Heart right ventricle (tissue), 16 donors: ENCODE results near the gene METAP1D. TPM values are rescaled to one million over a fixed set of nuclear protein-coding genes. Genes with fewer than 3 reads are reported as not detected.

Source experiments
- ATAC-seq, 8 donors: fragments of 200-7000 bp; cut with Tn5 transposase; one replicate each; pipeline ENCODE4 v1.9.1; 2020; ENCODE audit warnings: mild to moderate bottlenecking in 8 of 8, moderate library complexity in 8 of 8, moderate number of reproducible peaks in 1 of 8
- DNase-seq, 2 donors: peaks; one replicate each; pipeline ENCODE4 v3.0.0-alpha.2; 2020
- H3K27ac ChIP-seq, 10 donors: fragments of 200-600 bp; sonication (generic) in 2 of 10; one replicate each; pipeline versions ENCODE4 v1.5.0 to v1.8.0; 2020 to 2022; ENCODE audit warnings: mild to moderate bottlenecking in 3 of 10
- H3K27me3 ChIP-seq, 7 donors: fragments of 200-600 bp; one replicate each; pipeline ENCODE4 v1.8.0; 2021 to 2022; ENCODE audit warnings: mild to moderate bottlenecking in 2 of 7
- H3K36me3 ChIP-seq, 9 donors: fragments of 200-600 bp; sonication (generic) in 1 of 9; one replicate each; pipeline versions ENCODE4 v1.5.0 to v1.8.0; 2020 to 2022; ENCODE audit warnings: mild to moderate bottlenecking in 2 of 9
- H3K4me1 ChIP-seq, 9 donors: fragments of 200-600 bp; sonication (generic) in 1 of 9; one replicate each; pipeline versions ENCODE4 v1.5.0 to v1.8.0; 2020 to 2022; ENCODE audit warnings: mild to moderate bottlenecking in 4 of 9
- H3K4me3 ChIP-seq, 10 donors: fragments of 200-600 bp; sonication (generic) in 2 of 10; one replicate each; pipeline versions ENCODE4 v1.5.0 to v1.8.0; 2020 to 2022; ENCODE audit warnings: mild to moderate bottlenecking in 7 of 10, moderate library complexity in 2 of 10
- H3K9me3 ChIP-seq, 11 donors: fragments of 200-600 bp in 10 of 11; sonication (generic) in 2 of 11; one replicate each; pipeline versions ENCODE4 v1.5.0 to v1.8.0; 2013 to 2022; ENCODE audit warnings: mild to moderate bottlenecking in 2 of 11, control low read depth in 1 of 11, moderate library complexity in 1 of 11
- WGBS, 2 donors: extraction: QIAGEN DNeasy Blood & Tissue Kit; methylation state at CpG; one replicate each; pipeline ENCODE4 v1.1.7; 2013; ENCODE audit warnings: inconsistent platforms in 1 of 2; 5-methylcytosine and 5-hydroxymethylcytosine counted together
- intact Hi-C, 10 donors: fragments of 100-400 bp; cut with DNase I; formaldehyde crosslinking; loops; one replicate each; pipeline versions ENCODE4 v1.11.1 to v1.14.2; 2022
- polyA plus RNA-seq, 2 donors: library from polyadenylated mRNA; stranded (reverse); fragments of 200-250 nt; gene quantifications; one replicate each; pipeline ENCODE4 v1.2.3, GENCODE V29; 2013
- total RNA-seq, 10 donors: library from RNA; stranded (reverse); fragmentation: NEBNext Ultra II Directional in 3 of 10; extraction: Animal tissue kit (Norgen Biotek cat#: 25700) in 3 of 10; gene quantifications; one replicate each; pipeline versions ENCODE4 v1.2.1 to v1.2.4, GENCODE V29; 2021 to 2023
- TF ChIP-seq, protein P1 (sequence below), 9 donors: fragments of 200-600 bp; sonication (generic) in 2 of 9; IDR thresholded peaks; one replicate each; pipeline versions ENCODE4 v1.5.0 to v1.8.0; 2021 to 2022; ENCODE audit warnings: antibody characterized with exemption in 9 of 9, mild to moderate bottlenecking in 5 of 9, moderate library complexity in 1 of 9
- donor health status: Arrhythmogenic right ventricular cardiomyopathy.
- donor health status: ischemic (EF 13 %, LVEDD 7.1; RV severe dilation, severe dysfunction).
- donor health status: healthy with polysubstance abuse.
- donor health status: DM: no; HTN: yes; CAD: no.
- donor health status: DM: no; HTN: no; CAD: no.
- donor health status: ischemic (EF 25% LVEDD 6.9; RV normal size, moderate dysfunction).
- donor health status: ischemic (EF 25% LVEDD 5.7; RV mildly dilated, moderate dysfunction).
- donor health status: healthy.
- donor health status: DM: yes; HTN: yes; CAD: no.
- donor health status: Ischemic cardiomyopathy.
- donor health status: ischemic (EF 35%, LVEDD 5.7; RV mildly dilated, moderate dysfunction).
- donor health status: nonischemic (EF 11% LVEDD 7.7; RV severe dilation, severe dysfunction).
- donor health status: DM: yes; HTN: yes; CAD: no.
- donor health status: PGD.
- donor health status: ischemic (EF 29% LVEDD 5.4; RV normal size, mild dysfunction).
- donor health status: nonischemic (EF 23%, LVEDD 6.1; RV moderate dilation, normal function).

METAP1D gene
- total and polyA plus RNA-seq, 12 donors, result 3.4 to 8.3 (median 6.1) TPM

DNA sequence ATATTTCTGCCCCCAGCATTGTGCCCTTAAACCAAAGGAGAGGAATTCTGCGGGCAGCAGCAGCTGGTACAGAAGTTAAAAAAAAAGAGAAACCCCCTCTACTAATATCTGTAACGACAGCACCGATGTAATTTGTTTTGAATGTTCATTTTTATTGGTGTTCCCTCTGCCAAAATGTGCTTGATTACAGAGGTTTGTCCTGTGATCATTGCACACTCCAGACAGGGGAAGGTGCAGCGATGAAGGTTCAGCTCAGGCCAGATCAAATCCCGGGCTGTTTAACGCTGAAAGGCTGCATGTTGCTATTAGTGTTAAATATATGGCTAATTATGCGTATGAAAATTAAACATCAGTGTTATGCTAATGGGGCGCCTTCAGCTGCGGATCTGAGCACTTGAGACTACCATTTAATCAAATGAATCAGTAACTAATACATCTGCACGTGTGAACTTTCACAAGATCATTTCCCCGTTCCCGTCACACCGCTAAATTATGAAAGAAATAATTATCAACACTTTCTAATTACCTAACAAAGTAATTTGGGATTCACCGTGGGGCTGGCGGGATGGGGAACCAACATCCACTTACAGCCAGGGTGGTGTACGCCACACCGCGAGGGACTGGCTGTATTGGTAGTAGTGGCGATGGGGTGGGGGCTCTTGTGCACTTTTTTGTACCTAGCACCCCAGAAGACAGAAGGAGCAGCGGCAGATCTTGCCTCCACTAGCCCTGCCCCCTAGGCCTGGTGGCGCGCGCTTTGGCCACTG, 84.1 kb downstream of the METAP1D start:
- Histone ChIP-seq H3K36me3 (peaks cover 0 to 7% (median 0%) of the 10 kb centered on the region in 9 donors), H3K4me3 (peak overlapping the region in 3 of 10 donors; percentile 17 to 62 (median 56)), H3K4me1 (peaks cover 10 to 82% (median 41%) of the 10 kb centered on the region in 9 donors), H3K27ac (no peak overlapping the region), H3K9me3 (no peaks in the 10 kb centered on the region), H3K27me3 (peaks cover 63 to 100% (median 100%) of the 10 kb centered on the region in 7 donors)
- ATAC-seq (no peak), DNase-seq (no peak)
- intact Hi-C loops, result no loop called here
- TF ChIP-seq, protein P1, sequence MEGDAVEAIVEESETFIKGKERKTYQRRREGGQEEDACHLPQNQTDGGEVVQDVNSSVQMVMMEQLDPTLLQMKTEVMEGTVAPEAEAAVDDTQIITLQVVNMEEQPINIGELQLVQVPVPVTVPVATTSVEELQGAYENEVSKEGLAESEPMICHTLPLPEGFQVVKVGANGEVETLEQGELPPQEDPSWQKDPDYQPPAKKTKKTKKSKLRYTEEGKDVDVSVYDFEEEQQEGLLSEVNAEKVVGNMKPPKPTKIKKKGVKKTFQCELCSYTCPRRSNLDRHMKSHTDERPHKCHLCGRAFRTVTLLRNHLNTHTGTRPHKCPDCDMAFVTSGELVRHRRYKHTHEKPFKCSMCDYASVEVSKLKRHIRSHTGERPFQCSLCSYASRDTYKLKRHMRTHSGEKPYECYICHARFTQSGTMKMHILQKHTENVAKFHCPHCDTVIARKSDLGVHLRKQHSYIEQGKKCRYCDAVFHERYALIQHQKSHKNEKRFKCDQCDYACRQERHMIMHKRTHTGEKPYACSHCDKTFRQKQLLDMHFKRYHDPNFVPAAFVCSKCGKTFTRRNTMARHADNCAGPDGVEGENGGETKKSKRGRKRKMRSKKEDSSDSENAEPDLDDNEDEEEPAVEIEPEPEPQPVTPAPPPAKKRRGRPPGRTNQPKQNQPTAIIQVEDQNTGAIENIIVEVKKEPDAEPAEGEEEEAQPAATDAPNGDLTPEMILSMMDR (IDR thresholded peaks at IDR 0.05), result no peak
- 7 to 12% methylated on average over 23 of the region's 23 CpGs for WGBS, 2 donors

DNA sequence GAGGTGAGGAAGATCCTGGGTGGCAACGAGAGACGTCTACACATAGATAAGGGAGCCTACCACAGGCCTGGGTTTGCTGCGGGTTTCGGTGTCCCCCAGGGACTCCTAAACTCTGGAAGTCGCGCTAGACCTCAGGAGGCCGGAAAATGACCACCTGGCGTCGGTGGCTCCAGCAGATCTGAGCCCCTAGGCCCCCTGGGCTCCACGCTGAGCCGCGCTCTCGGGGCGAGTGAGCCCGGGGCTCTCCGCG, 84.6 kb downstream of the METAP1D start:
- Histone ChIP-seq H3K27me3 (peaks cover 68 to 100% (median 100%) of the 10 kb centered on the region in 7 donors), H3K36me3 (peaks cover 0 to 7% (median 0%) of the 10 kb centered on the region in 9 donors), H3K9me3 (no peaks in the 10 kb centered on the region), H3K4me3 (peak overlapping the region in 7 of 10 donors; percentile 17 to 62 (median 49)), H3K27ac (no peak overlapping the region), H3K4me1 (peaks cover 10 to 83% (median 41%) of the 10 kb centered on the region in 9 donors)
- ATAC-seq (no peak), DNase-seq (no peak)
- TF ChIP-seq, protein P1 (IDR thresholded peaks at IDR 0.05), result no peak
- WGBS, 2 donors, result 2 to 4% methylated on average over 17 of the region's 17 CpGs
- intact Hi-C loops, result no loop called here

DNA sequence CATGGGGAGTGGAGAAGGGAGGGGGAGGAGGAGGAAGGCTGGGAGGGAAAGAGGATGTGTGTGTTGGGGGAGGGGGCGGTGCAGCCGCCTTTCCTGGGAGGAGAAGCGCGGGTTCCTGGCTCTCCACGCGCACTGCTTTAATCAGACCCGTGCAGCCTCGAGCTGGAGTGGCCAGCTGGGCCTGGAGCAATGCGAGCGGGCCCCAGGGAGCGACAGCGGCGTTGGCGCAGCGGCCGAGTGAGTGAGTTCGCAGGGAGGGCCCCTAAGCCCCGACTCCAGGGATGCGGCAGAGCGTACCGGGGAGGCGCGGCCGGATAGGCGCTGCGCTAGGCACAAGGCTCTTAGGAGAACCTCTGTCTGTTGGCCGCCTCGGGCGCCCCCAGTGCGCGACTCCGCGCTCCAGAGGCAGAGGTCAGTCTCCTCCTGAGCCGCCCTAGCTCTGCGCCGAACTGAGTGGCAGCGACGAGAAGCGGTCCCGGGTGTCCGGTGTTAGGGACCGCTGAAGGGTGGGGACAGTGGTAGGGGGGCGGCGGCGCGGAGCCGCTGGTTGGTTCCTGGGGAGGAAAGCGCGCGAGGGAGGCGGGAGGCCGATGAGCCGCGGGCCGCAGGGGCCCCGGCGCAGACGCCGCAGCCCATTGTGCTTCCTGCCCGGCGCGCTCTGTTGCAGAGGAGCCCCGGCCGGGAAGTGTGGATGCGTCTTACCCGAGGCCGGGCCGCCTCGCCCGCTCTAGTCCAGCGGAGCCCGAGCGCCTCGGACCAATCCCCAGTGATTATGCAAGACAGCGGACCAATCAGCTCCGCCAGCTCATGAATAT, 85.1 kb downstream of the METAP1D start:
- Histone ChIP-seq H3K27me3 (peaks cover 72 to 100% (median 100%) of the 10 kb centered on the region in 7 donors), H3K27ac (no peak overlapping the region), H3K4me3 (peak overlapping the region; percentile 17 to 62 (median 48)), H3K36me3 (peaks cover 0 to 7% (median 0%) of the 10 kb centered on the region in 9 donors), H3K9me3 (no peaks in the 10 kb centered on the region), H3K4me1 (peaks cover 10 to 83% (median 41%) of the 10 kb centered on the region in 9 donors)
- TF ChIP-seq, protein P1 (IDR thresholded peaks at IDR 0.05), result peak in 1 of 9 donors; percentile 4
- WGBS, 2 donors, result 0 to 1% methylated on average over 66 to 76 of the region's 76 CpGs
- DNase-seq, result peak; percentile 67 to 70
- intact Hi-C loops, result no loop called here
- ATAC-seq, result peak; percentile 83 to 94 (median 86)

DNA sequence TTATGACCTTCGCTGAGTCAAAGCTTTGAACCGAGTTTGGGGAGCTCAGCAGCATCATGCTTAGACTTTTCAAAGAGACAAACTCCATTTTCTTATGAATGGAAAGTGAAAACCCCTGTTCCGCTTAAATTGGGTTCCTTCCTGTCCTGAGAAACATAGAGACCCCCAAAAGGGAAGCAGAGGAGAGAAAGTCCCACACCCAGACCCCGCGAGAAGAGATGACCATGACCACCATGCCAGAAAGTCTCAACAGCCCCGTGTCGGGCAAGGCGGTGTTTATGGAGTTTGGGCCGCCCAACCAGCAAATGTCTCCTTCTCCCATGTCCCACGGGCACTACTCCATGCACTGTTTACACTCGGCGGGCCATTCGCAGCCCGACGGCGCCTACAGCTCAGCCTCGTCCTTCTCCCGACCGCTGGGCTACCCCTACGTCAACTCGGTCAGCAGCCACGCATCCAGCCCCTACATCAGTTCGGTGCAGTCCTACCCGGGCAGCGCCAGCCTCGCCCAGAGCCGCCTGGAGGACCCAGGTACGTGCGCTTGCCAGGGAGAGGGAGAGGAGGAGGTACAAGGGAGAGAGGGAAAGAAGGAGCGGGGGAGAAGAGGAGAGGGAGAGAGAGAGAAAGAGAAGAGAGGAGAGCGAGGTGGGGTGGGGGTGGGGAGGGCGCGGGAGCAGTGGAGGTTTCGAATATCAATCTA, 85.9 kb downstream of the METAP1D start, which contains the start of gene DLX1:
TSS of gene DLX1 (plus strand) at position 48 of the 700 bp plus-strand sequence. CDS start at position 219, 171 bp downstream.
- WGBS, 2 donors, result 2 to 4% methylated on average over 34 of the region's 34 CpGs
- peaks cover 80 to 100% (median 100%) of the 10 kb centered on the region in 7 donors for H3K27me3 ChIP-seq
- no peak for DNase-seq
- peak within 1 kb of the TSS; percentile 17 to 62 (median 48) for H3K4me3 ChIP-seq
- H3K4me1 ChIP-seq, result peaks cover 10 to 76% (median 41%) of the 10 kb centered on the region in 9 donors
- H3K9me3 ChIP-seq, result no peaks in the 10 kb centered on the region
- H3K27ac ChIP-seq, result no peak within 1 kb of the TSS
- peak in 4 of 8 donors; percentile 9 to 22 (median 20) for ATAC-seq
- peaks cover 0 to 7% (median 0%) of the 10 kb centered on the region in 9 donors for H3K36me3 ChIP-seq
- intact Hi-C loops, result no loop called here
- TF ChIP-seq, protein P1 (IDR thresholded peaks at IDR 0.05), result no peak
